Stimulated activated CD8-positive, alpha-beta memory T cell treated with anti-CD3 and anti-CD28 coated beads, Interleukin-15, amount 100 ng/mL, for 24 hours (primary cell): ENCODE results near the gene TMEM141.
"Not testable (repeated sequence)": the region's sequence is repeated elsewhere in the genome, so short reads cannot be mapped to it uniquely, and the experiment has no call there.

Experiments
- DNase-seq: peaks from one replicate; pipeline ENCODE4 v3.0.0-alpha.2; 2020; ENCODE audit warnings: low read depth

Gene TMEM141

DNA sequence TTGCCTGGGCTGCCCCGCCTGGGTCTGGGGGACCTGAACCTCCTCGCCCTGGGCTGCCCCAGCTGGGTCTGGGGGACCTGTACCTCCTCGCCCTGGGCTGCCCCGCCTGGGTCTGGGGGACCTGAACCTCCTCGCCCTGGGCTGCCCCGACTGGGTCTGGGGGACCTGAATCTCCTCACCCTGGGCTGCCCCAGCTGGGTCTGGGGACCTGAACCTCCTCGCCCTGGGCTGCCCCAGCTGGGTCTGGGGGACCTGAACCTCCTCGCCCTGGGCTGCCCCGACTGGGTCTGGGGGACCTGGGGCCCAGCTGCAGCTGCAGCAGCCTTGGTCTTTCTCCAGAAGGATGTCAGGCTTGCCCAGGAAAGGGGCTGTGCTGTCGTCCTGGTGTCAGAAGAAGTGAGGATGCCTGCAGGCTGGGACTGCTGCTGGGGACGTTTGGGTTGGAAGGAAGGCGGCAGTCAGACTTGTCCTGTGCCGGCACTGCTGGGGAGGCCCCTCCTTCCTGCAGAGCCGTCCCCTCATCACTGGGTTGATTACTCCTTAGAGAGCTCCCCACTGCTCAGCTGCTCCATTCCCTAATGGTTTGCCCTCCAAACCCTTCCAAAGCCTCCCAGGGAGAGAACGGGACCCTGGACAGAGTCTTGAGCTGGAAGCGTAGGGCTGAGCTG, 42.4 kb downstream of the TMEM141 start:
- not testable (repeated sequence) for DNase-seq

DNA sequence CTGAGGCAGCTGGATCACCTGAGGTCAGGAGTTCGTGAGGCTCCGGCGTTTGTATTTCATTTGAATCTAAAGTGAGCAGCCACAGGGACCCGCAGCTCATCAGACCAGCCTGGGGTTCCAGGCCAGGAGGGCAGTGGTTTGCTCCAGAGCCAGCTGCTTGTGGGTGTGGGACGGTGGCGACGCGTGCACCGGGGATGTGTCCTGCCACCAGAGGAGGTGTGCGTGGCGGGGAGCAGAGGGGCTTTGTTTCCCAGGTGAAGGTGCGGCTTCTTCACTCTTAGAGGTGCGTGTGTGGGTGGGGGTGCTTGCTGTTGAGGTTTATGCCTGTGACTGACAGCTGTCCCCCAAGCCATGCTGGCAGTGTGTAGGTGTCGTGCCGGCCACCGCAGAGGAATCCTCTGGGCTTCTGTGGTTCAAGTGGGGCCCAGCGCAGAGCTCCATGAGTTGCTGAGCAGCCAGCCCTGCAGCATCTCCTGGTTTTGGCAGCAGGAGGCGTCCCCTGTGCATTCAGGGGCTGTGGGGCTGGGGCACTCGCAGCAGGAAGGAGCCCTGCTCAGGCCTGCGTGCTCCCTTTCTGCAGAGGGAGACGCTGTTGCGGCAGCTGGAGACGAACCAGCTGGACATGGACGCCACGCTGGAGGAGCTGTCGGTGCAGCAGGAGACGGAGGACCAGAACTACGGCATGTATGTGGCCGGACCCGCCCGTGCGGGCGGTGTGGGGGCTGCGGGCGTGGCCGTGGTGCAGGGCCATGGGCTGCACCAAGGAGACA, 44.2 kb downstream of the TMEM141 start:
- no peak for DNase-seq

DNA sequence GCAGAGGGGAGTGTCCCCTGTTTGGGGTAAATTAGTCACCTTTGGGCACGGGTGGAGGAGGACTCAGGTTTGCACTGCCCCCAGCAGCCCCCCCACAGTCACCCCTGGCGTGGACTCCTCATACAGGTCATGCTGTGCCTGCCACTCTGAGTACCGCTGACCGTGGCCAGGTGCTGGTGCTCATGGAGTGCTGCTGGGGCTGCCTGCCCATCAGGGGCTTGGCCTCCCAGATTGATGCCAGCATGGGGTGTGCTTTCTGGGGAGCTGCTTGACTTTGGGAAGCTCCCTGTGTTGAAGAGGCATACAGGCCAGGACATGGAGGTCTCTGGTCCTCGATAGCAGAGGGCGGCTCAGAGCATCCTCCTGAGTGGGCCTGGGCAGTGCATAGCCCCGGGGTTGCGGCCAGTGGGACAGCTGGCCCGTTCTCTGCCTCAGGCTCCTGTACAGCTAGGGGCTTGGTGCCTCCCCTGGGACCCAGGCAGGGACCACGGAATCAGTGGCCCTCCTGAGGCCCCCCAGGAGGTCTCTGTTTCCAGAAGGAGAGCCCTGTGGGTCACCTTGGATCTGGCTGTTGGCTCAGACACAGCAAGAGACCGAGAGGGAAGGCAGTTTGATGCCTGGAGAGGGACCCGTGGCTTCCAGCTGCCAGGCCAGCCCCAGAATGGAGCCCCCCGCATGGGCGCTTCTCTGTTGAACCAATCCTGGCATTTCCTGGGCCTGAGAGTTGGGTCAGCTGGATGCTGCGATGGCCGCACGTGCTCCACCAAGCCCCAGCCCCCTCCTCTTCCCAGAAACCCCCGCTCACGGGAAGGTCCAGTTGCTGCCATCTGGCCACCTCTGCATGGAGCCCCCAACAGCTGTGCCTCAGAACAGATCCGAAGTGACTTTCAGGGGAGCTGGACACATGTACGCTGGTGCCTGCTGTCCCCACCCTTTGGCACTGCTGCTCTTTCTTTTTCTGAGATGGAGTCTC, 45.1 kb downstream of the TMEM141 start:
- no peak for DNase-seq

DNA sequence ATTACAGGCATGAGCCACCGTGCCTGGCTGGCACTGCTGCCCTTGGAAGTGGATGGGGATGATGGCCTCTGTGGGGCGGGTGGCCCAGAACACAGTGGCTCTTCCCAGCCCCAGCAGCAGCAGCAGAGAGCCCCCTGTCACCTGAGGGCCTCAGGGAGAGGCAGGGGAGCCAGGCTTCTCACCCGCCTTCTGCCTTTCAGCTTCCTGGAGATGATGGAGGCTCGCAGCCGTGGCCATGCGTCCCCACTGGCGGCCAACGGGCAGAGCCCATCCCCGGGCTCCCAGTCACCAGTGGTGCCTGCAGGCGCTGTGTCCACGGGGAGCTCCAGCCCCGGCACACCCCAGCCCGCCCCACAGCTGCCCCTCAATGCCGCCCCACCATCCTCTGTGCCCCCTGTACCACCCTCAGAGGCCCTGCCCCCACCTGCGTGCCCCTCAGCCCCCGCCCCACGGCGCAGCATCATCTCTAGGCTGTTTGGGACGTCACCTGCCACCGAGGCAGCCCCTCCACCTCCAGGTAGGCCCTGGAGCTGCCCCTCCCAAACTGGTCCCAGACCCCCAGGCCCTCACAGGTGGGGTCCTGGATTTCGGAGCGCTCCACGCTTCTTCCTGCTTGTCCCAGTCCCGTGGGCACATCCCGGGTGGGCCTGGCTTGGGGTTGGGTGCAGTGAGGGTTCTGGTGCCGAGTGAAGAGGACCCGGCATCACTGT, 46.2 kb downstream of the TMEM141 start:
- DNase-seq: no peak

DNA sequence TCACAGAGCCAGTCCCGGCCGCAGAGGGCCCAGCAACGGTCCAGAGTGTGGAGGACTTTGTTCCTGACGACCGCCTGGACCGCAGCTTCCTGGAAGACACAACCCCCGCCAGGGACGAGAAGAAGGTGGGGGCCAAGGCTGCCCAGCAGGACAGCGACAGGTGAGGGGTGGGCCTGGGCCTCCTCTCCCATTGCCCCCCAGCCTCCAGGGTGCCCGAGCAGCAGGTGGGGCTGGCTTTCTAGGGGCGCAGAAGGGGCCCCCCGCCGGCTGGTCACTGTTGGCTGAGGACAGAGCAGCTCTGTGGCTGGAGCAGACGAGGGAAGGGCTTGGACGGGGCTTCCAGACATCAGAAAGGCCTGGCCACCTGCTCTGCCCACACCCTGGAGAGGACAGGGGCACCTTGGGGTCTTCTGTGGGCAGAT, 46.7 kb downstream of the TMEM141 start:
- DNase-seq: not testable (repeated sequence)

DNA sequence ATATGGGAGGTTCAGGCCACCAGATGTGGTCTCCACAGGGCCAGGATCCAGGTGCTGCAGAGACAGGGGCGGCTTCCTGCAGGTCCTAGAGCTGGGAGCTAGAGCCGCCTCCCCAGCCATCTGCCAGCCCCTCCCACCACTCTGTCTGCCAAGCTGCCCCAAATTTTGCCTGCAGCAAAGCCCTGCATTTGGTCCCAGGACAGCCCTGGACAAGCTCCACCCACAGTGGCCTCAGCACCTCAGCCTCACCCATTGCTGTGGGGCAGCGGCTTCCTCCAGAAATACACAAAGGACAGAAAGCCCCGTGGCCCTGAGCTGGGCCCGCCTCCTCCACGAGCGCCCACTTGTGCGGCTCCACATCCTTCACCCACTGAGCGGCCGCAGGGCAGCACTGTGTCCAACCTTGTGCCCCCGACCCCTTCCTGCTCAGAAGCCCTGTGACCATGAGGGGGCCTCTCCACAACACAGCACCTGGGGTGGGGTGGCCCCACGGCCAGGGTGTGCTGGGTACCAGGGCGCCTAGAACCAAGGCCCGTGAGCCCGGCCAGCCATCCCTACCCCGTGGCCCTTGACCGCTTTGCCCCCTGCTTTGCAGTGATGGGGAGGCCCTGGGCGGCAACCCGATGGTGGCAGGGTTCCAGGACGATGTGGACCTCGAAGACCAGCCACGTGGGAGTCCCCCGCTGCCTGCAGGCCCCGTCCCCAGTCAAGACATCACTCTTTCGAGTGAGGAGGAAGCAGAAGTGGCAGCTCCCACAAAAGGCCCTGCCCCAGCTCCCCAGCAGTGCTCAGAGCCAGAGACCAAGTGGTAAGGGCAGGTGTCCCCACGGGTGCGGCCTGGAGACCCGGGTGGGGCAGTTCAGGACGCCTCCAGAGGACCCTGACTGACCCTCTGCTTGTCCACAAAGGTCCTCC, 47.4 kb downstream of the TMEM141 start:
- no peak for DNase-seq

DNA sequence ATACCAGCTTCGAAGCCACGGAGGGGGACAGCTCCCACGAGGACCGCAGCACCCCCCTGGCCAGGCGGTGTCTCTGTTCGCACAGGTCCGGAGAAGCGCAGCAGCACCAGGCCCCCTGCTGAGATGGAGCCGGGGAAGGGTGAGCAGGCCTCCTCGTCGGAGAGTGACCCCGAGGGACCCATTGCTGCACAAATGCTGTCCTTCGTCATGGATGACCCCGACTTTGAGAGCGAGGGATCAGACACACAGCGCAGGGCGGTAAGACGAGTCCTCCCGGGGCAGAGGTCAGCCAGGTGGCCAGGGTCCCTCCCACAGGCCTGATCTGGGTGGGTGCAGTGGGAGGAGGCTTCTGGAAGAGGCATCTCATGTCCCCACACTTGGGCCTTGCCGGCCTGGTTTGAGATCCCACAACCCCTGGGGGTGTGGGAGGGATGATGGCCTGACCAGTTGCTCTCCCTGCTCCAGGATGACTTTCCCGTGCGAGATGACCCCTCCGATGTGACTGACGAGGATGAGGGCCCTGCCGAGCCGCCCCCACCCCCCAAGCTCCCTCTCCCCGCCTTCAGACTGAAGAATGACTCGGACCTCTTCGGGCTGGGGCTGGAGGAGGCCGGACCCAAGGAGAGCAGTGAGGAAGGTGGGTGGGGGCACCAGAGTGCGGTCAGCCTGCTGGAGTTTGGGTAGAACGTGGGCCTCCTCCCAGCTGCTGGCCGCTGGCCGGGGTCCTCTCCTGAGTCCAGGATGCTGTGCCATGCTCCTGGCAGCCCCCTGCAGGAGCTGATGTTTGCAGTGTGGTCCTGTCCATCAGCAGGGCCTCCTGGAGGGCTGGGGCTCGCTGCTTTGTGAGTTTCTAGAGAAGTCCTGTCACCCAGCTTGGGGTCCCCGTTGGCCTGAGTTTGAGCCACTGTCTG, 48.3 kb downstream of the TMEM141 start:
- DNase-seq: no peak

DNA sequence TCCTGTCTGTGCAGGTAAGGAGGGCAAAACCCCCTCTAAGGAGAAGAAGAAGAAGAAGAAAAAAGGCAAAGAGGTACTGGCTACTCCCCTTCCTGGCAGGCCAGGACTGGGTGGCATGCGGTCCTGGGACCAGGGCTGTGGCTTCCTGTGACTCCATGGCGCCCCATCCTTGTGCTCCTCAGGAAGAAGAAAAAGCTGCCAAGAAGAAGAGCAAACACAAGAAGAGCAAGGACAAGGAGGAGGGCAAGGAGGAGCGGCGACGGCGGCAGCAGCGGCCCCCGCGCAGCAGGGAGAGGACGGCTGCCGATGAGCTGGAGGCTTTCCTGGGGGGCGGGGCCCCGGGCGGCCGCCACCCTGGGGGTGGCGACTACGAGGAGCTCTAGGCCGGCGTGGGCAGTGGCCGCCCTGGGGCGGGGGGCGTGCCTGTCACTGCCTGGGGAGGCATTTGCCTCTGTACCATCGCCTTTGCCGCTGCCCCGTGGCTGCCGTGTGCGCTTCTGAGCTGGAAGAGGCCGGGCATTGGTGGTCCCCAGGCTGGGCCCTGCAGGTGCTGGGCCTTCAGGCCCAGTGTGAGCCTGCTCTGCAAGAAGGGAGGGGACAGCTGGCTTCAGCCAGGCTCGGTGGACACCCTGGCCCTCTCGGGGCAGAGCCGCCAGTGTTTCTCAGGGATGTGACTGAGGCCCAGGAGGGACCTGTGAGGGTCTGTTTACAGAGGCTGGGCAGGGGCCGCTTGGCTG, 49.2 kb downstream of the TMEM141 start:
- DNase-seq: no peak

DNA sequence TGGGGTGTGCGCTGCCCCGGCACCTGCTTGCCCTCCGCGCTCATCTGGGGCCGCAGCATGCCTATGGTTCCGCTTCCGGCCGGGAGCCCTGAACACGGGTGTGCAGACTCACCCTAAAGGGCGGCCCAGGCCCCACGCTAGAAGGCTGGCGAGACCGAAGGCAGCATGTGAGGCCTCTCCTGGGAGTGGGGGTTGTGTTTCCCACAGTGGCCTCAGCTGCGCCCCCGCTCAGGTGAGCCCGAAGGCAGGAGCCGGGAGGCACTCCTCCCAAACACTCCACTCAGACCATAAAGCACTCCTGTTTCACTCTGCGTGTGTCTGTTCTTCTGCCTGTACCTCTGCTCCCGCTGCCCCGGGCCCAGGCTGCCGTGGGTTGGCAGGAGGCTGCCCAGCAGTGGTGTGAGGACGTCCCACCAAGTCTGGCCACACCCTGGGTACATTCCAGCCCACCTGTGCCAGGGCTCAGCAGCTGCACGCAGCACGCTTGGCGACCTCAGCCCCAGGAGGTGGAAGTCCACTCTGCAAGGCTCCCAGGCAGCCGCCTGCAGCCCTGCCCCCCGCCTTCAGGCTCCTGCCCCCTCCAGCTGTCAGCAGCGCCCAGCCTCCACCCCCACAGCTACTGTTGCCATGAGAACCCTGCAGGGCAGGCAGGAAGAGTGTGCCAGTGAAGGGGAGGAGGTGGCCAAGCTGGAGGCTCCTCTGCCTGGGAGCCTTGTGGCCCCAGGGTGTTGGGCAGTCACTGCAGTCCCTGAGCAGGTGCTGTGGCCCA, 49.9 kb downstream of the TMEM141 start:
- no peak for DNase-seq

DNA sequence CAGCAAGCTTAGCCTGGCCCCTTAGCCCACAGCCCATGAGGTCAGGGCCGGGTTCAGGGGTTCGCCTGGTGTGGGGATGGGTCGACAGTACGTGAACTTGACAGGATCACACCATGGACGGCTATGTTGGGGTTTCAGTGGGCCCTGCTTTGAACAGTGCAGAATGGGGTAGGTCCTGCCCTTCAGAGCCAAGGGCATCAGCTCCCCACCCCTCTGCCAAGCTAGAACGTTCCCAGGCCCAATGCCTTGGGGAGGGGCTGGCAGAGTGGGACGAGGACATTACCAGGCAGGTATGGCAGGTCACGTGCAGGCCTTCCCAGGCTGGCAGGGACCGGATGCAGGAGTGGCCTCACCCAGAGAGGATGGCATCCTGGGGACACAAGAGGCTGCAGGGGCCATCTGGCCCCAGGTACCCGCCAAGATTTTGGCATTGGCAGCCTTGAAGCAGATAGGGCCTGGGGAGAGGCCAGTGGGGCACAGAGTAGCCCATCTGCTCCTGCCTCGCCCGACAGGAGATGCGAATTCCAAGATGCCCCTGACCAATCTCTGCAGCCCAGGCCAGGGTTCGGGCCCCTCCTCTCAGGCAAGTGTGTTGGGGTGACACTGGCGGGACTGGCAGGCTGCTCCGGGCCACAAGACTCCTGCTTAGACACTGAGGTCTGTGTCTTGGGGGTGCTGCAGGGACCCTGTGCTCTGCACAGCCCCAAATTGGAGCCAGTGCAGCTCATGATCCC, 50.7 kb downstream of the TMEM141 start:
- not testable (repeated sequence) for DNase-seq

DNA sequence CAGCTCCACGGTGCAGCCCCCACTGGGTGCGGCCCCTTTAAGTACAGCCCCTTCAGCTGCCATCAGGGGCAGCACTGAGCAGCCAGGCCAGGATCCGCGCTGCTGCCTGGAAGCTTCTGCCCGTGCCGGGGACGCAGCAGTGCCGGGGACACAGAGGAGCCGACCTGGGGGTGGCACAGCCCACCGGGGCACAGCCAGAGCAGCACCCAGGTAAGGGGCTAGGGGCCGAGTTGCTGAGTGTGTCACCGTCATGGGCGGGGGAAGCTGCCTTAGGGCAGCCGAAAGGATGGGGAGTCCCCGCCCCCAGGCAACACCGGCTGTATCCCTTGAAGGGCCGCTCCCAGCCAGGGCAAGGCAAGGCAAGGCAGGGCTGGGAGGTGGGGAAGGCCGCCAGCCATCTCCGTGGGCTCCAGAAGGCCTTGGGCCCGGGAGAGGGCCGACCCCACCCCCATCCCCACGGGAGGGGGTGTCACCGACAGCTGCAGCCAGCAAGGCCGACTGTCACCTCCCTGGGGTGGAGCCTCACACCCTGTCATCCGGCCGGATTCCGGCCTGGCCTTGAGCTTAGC, 51.3 kb downstream of the TMEM141 start, which contains the start of gene AJM1:
Gene AJM1, plus strand, starts transcription at position 99 of the 569 bp plus-strand sequence. CDS start 1,937 bp downstream, outside the sequence.
- DNase-seq: peak; percentile 50
